Measurements from ENCODE around the gene CPSF3.

CPSF3 gene

DNA sequence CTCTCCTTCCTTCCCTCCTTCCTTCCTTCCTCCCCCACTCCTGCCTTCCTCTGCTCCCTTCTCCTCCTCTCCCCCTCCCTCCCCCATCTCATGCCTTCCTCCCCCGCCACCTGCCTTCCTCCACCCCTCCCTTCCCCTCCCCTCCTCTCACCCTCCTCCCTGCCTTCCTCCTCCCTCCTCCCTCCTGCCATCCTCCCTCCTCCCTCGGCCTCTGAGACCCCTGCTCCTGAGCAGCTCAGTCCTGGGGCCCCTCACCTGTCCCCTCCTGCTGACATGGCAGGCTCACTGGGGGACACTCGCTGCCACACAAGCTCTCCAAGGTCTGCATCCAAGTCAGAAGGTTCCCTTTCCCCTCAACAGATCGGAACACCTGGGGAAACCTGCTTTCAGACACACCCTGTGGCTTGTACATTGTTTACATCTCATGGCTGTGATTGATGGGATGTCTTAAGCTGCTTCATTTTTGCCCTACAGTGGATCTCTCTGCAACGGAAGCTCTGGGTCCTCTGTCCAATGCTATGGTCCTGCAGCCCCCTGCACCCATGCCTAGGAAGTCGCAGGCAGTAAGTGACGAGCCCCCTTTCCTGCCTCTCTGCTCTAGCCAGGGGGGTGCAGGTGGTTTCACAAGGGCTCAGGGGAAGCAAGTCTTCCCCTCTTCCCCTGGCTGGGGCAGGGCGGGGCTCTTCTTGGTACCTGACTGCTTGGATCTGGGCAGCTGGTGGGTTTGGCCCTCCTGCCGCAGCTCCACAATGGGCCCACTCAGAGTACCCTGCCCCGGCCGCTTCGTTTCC, 23.0 kb upstream of the CPSF3 start:
- H3K9ac ChIP-seq (ENCODE audit: low read length), result no peak overlapping the region
- H3K4me3 ChIP-seq (ENCODE audit: low read length), result no peak overlapping the region
- H3K27me3 ChIP-seq (ENCODE audit: control insufficient read depth, insufficient read depth, low read length), result no peaks in the 10 kb centered on the region
- H3K4me1 ChIP-seq (ENCODE audit: control insufficient read depth, insufficient read depth, low read length), result peaks cover 9% of the 10 kb centered on the region
- H3K27ac ChIP-seq (ENCODE audit: low read depth, low read length), result no peak overlapping the region
- H3K36me3 ChIP-seq (ENCODE audit: control insufficient read depth, insufficient read depth, low read length), result peaks cover 8% of the 10 kb centered on the region

DNA sequence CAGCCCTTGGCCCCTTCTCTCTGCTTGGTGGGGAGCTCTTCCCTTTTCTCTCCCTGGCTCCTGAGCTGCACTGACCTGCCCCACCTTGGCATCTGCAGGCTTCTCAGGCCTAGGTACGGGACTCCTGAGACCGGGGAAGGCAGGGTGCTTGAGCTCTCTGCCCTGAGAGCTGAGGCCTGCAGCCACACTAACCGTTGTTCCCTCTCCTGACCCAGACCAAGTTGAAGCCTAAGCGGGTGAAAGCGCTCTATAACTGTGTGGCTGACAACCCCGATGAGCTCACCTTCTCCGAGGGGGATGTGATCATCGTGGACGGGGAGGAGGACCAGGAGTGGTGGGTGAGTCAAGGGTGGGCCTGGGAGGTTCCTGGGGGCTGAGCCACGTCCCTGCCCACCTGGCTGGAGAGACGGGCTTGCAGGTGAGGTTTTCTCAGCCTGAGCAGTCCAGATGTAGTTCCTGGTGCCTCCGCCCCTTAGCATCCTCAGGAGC, 22.4 kb upstream of the CPSF3 start:
- H3K36me3 ChIP-seq (ENCODE audit: control insufficient read depth, insufficient read depth, low read length), result peaks cover 11% of the 10 kb centered on the region
- no peaks in the 10 kb centered on the region for H3K27me3 ChIP-seq (ENCODE audit: control insufficient read depth, insufficient read depth, low read length)
- H3K4me3 ChIP-seq (ENCODE audit: low read length), result no peak overlapping the region
- no peak overlapping the region for H3K9ac ChIP-seq (ENCODE audit: low read length)
- H3K27ac ChIP-seq (ENCODE audit: low read depth, low read length), result no peak overlapping the region
- H3K4me1 ChIP-seq (ENCODE audit: control insufficient read depth, insufficient read depth, low read length), result peaks cover 9% of the 10 kb centered on the region

DNA sequence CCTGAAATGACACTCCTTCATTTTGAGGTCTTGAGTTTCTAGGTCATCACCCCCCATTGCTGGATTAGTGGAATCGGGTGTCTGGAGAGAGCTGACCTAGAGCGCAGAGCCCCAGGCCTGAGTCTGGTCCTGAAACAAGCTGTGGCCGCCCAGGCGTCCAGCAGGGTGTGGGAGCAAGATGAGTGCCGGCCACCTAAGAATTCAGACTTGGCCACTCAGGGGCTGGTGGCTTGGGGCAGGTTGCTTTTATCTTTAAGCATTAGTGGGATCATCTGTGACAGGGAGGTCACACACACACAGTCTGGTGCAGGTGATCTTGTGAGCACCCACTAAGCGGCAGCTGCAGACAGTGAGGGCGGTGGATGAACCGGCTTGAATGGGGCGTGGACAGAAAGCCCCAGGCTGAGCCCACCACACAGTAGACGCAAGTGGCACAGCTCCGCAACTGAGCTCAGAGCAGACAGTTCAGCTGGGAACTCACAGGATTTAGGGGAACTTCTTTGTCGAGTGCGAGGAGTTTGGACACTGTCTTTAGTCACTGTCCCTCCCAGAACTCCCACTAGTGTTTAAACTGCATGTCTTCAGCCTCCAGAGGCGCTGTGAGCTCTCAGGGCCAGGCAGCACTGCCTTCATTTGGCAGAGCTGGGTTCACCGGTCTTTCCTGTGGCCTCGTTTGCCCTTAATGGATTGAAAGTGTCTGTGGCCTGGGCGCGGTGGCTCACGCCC, 21.6 kb upstream of the CPSF3 start:
- no peak overlapping the region for H3K9ac ChIP-seq (ENCODE audit: low read length)
- no peak overlapping the region for H3K4me3 ChIP-seq (ENCODE audit: low read length)
- peaks cover 10% of the 10 kb centered on the region for H3K4me1 ChIP-seq (ENCODE audit: control insufficient read depth, insufficient read depth, low read length)
- H3K27ac ChIP-seq (ENCODE audit: low read depth, low read length), result no peak overlapping the region
- no peaks in the 10 kb centered on the region for H3K27me3 ChIP-seq (ENCODE audit: control insufficient read depth, insufficient read depth, low read length)
- peaks cover 10% of the 10 kb centered on the region for H3K36me3 ChIP-seq (ENCODE audit: control insufficient read depth, insufficient read depth, low read length)

DNA sequence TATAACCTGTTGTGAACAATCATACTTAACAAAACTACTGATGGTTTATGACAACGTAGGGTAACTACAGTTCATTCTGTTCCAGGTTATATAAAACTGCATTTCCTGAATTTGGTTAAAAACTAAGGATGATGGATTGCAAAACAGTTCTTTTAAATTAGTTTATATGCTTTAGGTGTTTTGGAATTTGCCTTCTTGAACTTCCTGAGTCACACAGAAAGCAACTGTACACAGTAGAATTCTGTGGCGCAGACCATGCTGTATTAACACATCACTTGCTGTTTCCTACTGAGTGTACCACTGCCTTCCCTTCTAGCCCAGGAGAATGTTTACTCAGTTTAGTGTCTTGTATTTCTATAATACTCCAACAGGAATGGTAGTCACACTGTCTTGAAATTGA, 19.5 kb upstream of the CPSF3 start:
- no peaks in the 10 kb centered on the region for H3K27me3 ChIP-seq (ENCODE audit: control insufficient read depth, insufficient read depth, low read length)
- H3K4me3 ChIP-seq (ENCODE audit: low read length), result no peak overlapping the region
- H3K36me3 ChIP-seq (ENCODE audit: control insufficient read depth, insufficient read depth, low read length), result peaks cover 13% of the 10 kb centered on the region
- H3K9ac ChIP-seq (ENCODE audit: low read length), result no peak overlapping the region
- no peak overlapping the region for H3K27ac ChIP-seq (ENCODE audit: low read depth, low read length)
- H3K4me1 ChIP-seq (ENCODE audit: control insufficient read depth, insufficient read depth, low read length), result peaks cover 17% of the 10 kb centered on the region

DNA sequence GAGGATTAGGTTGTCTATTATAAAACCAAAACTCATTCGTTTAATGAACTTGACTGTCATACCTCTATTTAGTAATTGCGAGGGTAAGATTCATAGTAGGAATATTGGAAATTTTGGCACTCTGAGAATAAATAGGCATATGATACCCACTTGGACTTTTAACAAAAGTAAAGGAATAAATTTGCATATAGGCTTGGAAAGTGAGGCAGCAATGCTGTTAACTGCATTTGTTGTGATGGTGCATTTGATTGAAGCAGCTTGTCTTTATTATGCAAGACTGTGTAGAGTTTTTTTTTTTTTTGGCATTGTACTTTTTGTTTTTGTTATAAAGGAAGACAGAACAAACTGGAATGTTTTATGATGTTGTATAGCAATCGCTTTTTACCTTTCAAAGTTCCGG, 19.0 kb upstream of the CPSF3 start:
- H3K4me3 ChIP-seq (ENCODE audit: low read length), result no peak overlapping the region
- peaks cover 15% of the 10 kb centered on the region for H3K36me3 ChIP-seq (ENCODE audit: control insufficient read depth, insufficient read depth, low read length)
- no peak overlapping the region for H3K9ac ChIP-seq (ENCODE audit: low read length)
- peaks cover 17% of the 10 kb centered on the region for H3K4me1 ChIP-seq (ENCODE audit: control insufficient read depth, insufficient read depth, low read length)
- no peak overlapping the region for H3K27ac ChIP-seq (ENCODE audit: low read depth, low read length)
- no peaks in the 10 kb centered on the region for H3K27me3 ChIP-seq (ENCODE audit: control insufficient read depth, insufficient read depth, low read length)

DNA sequence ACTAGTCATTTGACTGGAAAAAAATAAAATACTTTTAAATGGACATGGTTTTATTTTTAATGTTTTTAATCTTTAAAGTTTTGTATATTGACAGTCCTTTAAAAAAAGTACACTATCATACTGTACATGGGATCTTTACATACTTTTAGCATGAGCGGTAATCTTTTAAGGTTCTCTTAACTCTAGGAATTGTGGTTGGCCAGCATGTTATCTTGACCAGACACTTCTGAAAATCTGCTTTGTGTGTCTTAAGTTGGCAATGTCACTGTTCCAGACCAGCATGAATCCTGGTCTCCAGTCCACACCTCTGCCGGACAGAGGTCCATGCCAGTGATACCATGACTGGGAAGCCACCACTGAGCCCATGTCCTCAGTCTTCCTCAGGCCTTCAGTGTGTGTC, 17.8 kb upstream of the CPSF3 start:
- no peak overlapping the region for H3K27ac ChIP-seq (ENCODE audit: low read depth, low read length)
- H3K36me3 ChIP-seq (ENCODE audit: control insufficient read depth, insufficient read depth, low read length), result peaks cover 15% of the 10 kb centered on the region
- no peak overlapping the region for H3K9ac ChIP-seq (ENCODE audit: low read length)

DNA sequence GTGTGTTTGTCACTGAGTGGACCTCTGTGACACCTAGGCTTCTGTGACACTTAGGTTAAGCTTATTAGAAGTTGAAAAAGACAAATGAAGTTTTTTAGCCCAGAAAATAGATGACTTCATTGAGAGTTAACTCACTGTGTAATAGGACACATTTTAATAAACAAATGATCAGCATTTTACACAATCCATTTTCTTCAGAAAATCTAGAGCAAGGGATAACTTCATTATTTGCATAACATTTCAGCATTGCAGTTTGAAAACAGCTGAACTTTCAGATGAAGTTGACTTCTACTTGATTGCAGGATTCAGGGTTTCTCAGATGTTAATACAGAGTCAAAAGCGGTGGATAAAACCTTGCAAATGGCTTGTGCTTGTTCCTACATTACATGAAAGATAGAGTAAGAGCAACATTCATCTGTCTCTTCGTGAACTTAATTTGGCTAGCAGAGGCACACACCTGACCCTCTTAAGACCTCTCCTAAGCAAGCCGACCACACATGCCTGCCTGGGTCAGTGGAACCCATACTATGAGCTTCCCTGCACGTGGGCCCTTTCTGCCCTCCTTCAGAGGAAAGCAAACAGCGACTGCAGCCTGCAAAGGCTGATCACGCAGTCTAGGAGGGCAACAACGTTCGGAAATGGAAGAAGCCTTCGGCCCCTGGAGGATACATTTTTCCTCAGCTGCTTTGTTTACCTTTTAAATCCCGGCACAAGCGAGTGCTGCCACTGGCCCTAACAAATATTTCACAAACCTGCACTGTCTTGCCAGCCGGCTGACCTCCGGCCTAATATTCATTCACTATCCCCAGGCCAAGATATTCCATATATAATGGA, 16.7 kb upstream of the CPSF3 start:
- H3K36me3 ChIP-seq (ENCODE audit: control insufficient read depth, insufficient read depth, low read length), result peaks cover 9% of the 10 kb centered on the region
- peaks cover 17% of the 10 kb centered on the region for H3K4me1 ChIP-seq (ENCODE audit: control insufficient read depth, insufficient read depth, low read length)
- H3K4me3 ChIP-seq (ENCODE audit: low read length), result no peak overlapping the region
- H3K27me3 ChIP-seq (ENCODE audit: control insufficient read depth, insufficient read depth, low read length), result no peaks in the 10 kb centered on the region
- H3K9ac ChIP-seq (ENCODE audit: low read length), result no peak overlapping the region
- H3K27ac ChIP-seq (ENCODE audit: low read depth, low read length), result peak overlapping the region; percentile 4

More for the DNA sequence above, 17.8 kb upstream of the CPSF3 start:
- H3K4me3 ChIP-seq (ENCODE audit: low read length), result no peak overlapping the region
- H3K27me3 ChIP-seq (ENCODE audit: control insufficient read depth, insufficient read depth, low read length), result no peaks in the 10 kb centered on the region
- peaks cover 17% of the 10 kb centered on the region for H3K4me1 ChIP-seq (ENCODE audit: control insufficient read depth, insufficient read depth, low read length)

DNA sequence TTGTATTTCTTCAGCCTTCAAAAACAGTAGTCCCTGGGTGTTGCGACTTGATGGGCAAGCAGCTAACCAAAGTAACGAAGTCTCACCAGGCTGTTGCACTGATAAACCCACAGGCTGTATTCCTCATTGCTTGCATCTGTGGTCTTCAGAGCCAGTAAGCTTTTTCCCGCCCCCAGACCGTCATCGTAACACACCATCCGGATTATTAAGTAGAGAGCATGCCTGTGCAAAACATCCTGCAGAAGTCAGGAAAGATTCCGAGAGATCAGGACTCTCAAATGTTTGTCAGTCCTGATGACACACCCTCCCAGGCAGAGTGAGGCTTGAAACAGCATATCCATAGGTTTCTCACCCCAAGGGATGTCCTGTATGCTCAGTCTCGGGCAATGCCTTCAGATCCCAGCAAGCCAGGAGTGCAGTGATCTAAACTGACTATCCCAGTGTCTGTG, 16.1 kb upstream of the CPSF3 start:
- peaks cover 9% of the 10 kb centered on the region for H3K36me3 ChIP-seq (ENCODE audit: control insufficient read depth, insufficient read depth, low read length)
- H3K4me3 ChIP-seq (ENCODE audit: low read length), result no peak overlapping the region
- H3K9ac ChIP-seq (ENCODE audit: low read length), result no peak overlapping the region
- no peaks in the 10 kb centered on the region for H3K27me3 ChIP-seq (ENCODE audit: control insufficient read depth, insufficient read depth, low read length)
- peaks cover 17% of the 10 kb centered on the region for H3K4me1 ChIP-seq (ENCODE audit: control insufficient read depth, insufficient read depth, low read length)
- H3K27ac ChIP-seq (ENCODE audit: low read depth, low read length), result peak overlapping the region; percentile 4

DNA sequence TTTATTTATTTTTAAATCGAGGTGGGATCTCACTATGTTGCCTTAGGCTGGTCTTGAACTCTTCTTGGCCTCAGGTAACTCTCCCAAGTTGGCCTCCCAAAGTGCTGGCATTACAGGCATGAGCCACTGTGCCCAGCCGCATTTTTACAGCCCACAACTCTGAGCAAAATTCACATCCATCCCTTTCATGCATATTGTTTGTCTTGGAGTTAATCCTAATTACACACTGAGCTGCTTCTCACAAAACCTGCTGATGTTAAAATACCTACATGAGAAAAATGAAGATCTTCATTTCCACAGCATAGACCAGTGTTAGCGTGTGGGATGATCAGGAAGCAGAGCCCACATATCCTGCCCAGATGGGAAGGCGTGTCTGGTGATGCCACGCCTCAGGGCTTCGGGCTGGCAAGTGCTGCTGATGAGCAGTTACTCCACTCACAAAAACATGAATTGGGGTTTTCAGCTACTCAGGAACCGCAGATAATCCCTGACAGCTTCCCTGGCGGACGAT, 14.8 kb upstream of the CPSF3 start:
- Histone ChIP-seq H3K27me3 (ENCODE audit: control insufficient read depth, insufficient read depth, low read length) (no peaks in the 10 kb centered on the region), H3K9ac (ENCODE audit: low read length) (no peak overlapping the region), H3K4me3 (ENCODE audit: low read length) (no peak overlapping the region), H3K36me3 (ENCODE audit: control insufficient read depth, insufficient read depth, low read length) (peaks cover 9% of the 10 kb centered on the region), H3K4me1 (ENCODE audit: control insufficient read depth, insufficient read depth, low read length) (peaks cover 16% of the 10 kb centered on the region), H3K27ac (ENCODE audit: low read depth, low read length) (no peak overlapping the region)

DNA sequence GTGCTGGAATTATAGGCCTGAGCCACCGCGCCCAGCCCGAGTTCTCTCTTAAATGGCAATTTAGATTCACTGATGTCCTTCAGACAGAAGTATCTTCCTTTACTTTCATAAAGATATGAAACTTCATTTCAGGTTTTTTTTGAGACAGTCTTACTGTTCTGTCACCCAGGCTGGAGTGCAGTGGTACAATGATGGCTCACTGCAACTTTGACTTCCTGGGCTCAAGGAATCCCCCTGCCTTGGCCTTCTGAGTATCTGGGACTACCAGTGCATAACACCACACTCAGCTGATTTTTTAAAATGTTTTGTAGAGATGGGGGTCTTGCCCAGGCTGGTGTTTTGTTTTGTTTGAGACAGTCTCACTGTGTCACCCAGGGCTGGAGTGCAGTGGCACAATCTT, 13.3 kb upstream of the CPSF3 start:
- Histone ChIP-seq H3K27ac (ENCODE audit: low read depth, low read length) (no peak overlapping the region), H3K36me3 (ENCODE audit: control insufficient read depth, insufficient read depth, low read length) (peaks cover 9% of the 10 kb centered on the region), H3K27me3 (ENCODE audit: control insufficient read depth, insufficient read depth, low read length) (no peaks in the 10 kb centered on the region), H3K4me1 (ENCODE audit: control insufficient read depth, insufficient read depth, low read length) (peaks cover 9% of the 10 kb centered on the region), H3K9ac (ENCODE audit: low read length) (no peak overlapping the region), H3K4me3 (ENCODE audit: low read length) (no peak overlapping the region)

DNA sequence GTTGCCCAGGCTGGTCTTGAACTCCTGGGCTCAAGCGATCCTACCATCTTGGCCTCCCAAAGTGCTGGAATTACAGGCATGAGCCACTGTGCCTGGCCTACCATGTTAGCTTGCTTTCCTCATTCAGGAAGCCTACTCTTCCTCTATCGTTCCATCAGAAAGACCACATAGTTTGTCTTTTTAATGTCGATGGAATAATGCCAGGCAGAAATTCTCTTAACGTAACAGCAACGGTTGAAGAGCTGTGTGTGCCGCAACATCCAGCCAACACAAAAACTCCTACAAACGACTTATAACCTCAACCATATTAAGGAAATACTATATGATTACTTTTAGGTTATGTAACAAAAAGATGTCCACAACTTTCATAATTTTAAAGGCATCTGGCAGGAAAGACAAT, 10.7 kb upstream of the CPSF3 start:
- peaks cover 7% of the 10 kb centered on the region for H3K36me3 ChIP-seq (ENCODE audit: control insufficient read depth, insufficient read depth, low read length)
- no peak overlapping the region for H3K9ac ChIP-seq (ENCODE audit: low read length)
- H3K4me1 ChIP-seq (ENCODE audit: control insufficient read depth, insufficient read depth, low read length), result no peaks in the 10 kb centered on the region
- H3K27me3 ChIP-seq (ENCODE audit: control insufficient read depth, insufficient read depth, low read length), result no peaks in the 10 kb centered on the region
- no peak overlapping the region for H3K4me3 ChIP-seq (ENCODE audit: low read length)
- no peak overlapping the region for H3K27ac ChIP-seq (ENCODE audit: low read depth, low read length)
